Measurements from ENCODE around the gene TMBIM1.

TMBIM1 gene

GRCh38 chr2:218293715-218294429 is 1.6 kb upstream of the TMBIM1 start:
- DNase-seq (ENCODE audit: low spot score): no peak

GRCh38 chr2:218291318-218292047 is 820 bp downstream of the TMBIM1 start:
- DNase-seq (ENCODE audit: low spot score): no peak

GRCh38 chr2:218290316-218291261 is 1.7 kb downstream of the TMBIM1 start:
- no peak for DNase-seq (ENCODE audit: low spot score)

GRCh38 chr2:218289639-218290315 is 2.5 kb downstream of the TMBIM1 start:
- no peak for DNase-seq (ENCODE audit: low spot score)

GRCh38 chr2:218286570-218287459 is 5.5 kb downstream of the TMBIM1 start:
- DNase-seq (ENCODE audit: low spot score): peak; percentile 60

- no peak for DNase-seq (ENCODE audit: low spot score)
Observed at GRCh38 chr2:218285604-218286003, 6.7 kb downstream of the TMBIM1 start.

GRCh38 chr2:218284106-218284811 is 8.0 kb downstream of the TMBIM1 start:
- DNase-seq (ENCODE audit: low spot score): no peak

GRCh38 chr2:218282173-218282991 is 9.9 kb downstream of the TMBIM1 start:
- no peak for DNase-seq (ENCODE audit: low spot score)

GRCh38 chr2:218281449-218281848 is 10.9 kb downstream of the TMBIM1 start:
- DNase-seq (ENCODE audit: low spot score): no peak

- no peak for DNase-seq (ENCODE audit: low spot score)
Observed at GRCh38 chr2:218280260-218280870, 11.9 kb downstream of the TMBIM1 start.

- DNase-seq (ENCODE audit: low spot score): no peak
Observed at GRCh38 chr2:218278531-218279360, 13.6 kb downstream of the TMBIM1 start.

- no peak for DNase-seq (ENCODE audit: low spot score)
Observed at GRCh38 chr2:218277921-218278320, 14.4 kb downstream of the TMBIM1 start.

- DNase-seq (ENCODE audit: low spot score): no peak
Observed at GRCh38 chr2:218276986-218277755, 15.1 kb downstream of the TMBIM1 start.

- DNase-seq (ENCODE audit: low spot score): no peak
Observed at GRCh38 chr2:218275371-218276072, 16.8 kb downstream of the TMBIM1 start.

- DNase-seq (ENCODE audit: low spot score): no peak
Observed at GRCh38 chr2:218274586-218274985, 17.7 kb downstream of the TMBIM1 start.

- no peak for DNase-seq (ENCODE audit: low spot score)
Observed at GRCh38 chr2:218273908-218274249, 18.4 kb downstream of the TMBIM1 start.
